Pulmonary artery endothelial cell (primary cell): ENCODE results near the gene ACE. TPM values are rescaled to one million over a fixed set of nuclear protein-coding genes. Genes with fewer than 3 reads are reported as not detected.

Source experiments
- DNase-seq: peaks from one replicate; pipeline ENCODE4 v3.0.0-alpha.2; 2011; ENCODE audit warnings: low read depth, low spot score
- total RNA-seq: library from RNA; depleted of rRNA; stranded (reverse); fragments of >200 nt; gene quantifications from 2 replicates; pipeline ENCODE4 v1.2.3, GENCODE V29; 2014

Gene ACE
- total RNA-seq, 1 donor from 2014 or later: 38.3 TPM

DNA sequence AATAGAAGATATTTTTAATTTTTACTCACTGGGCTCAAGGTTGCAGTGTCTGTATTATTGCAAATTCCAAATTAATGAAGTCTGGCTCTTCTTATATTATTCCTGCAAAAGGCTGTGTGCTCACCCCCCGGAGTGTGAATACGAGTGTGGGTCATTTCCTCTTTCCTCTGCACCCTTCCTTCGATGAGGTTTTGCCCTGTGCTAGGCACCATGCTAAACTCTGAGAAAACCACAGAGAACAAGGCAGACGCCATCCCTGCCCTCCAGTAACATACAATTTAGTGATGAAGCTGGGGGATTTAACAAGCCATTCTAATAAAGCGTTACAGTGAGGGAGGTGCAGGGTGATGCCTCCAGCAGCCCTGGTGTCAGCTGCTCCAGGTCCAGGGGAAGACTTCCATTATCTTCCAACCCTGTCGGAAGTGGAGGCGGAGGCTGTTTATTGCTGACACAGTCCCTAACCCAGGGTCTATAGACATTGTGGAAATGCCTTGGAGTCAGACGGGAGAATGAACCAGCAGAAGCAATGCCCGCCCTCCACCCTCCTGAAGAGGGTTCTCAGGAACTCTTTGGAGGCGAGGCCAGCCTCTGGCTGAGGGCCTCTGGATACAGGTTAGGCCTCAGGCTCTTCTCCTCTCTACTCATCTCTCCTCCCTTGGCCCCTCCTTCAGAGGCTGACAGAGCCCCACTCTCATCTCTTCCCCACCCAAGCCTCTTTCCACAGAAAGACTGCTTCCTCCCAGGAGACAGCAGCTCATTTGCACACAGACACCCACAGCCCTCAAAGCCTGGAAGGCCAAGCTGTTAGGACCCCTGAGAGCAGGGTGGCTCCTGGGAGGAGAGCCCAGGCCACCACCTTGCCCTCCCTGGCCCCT is 2.0 kb upstream of the ACE start:
- DNase-seq: no peak

DNA sequence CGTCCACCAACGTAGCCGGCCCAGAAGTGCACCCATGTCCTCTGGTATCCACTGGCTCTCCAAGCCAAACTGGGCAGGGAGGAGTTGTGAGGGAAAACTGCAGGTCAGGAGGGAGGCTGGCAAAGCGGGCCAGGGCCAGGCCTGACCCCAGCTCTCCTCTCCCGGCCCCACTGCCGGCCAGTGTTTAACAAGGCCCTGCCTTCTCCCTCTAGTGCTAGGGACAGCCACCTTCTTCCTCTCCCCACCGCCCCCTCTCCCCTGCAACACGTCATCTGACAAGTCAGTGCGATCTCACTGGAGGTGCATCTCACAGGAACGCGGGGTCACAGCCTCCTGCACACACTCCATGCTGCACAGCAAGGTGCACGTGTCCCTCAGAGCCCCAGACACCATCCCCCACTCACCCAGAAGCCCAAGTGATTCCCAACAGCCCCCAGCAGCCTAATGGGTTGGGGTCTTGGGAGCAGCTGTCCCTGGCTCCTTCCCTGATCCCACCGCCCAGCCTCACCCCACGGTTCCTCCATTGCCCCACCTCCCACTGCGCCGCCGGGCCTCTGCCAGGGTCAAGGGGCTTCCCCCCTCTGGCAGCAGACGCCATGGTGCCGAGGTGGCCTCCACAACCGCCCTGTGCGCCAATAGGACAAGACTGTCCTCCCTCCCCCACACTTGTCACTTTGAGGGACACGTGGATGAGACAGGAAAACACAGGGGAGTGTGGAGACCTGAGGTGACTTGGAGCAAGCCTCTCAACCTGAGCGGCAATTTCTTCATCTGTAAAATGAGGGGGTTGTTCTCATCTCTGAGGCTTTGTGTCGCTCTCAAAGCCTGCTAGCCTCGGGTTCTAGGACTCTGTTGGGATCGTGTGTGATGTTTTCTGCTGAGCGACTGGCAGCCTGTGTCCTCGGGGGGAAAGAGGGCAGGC is 1.1 kb upstream of the ACE start:
- DNase-seq: no peak

DNA sequence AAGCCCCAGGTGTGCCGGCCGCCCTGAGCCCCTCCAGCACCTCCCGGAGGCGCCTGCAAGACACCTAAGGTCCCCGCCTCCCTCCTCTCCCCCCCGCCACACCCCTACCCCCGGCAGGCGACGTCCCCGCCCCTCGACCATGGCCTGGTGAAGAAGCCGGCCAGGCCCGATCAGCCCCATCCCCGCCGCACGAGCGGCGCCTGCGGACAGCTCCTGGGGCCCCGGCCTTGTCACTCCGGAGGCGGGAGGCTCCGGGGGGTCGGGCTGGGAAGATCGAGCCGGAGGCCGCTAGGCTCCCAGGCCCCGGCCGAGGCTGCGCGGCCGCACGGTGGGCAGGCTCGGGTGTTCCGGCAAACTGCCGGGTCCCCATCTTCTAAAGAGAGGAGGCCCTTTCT is 405 bp upstream of the ACE start:
- no peak for DNase-seq

DNA sequence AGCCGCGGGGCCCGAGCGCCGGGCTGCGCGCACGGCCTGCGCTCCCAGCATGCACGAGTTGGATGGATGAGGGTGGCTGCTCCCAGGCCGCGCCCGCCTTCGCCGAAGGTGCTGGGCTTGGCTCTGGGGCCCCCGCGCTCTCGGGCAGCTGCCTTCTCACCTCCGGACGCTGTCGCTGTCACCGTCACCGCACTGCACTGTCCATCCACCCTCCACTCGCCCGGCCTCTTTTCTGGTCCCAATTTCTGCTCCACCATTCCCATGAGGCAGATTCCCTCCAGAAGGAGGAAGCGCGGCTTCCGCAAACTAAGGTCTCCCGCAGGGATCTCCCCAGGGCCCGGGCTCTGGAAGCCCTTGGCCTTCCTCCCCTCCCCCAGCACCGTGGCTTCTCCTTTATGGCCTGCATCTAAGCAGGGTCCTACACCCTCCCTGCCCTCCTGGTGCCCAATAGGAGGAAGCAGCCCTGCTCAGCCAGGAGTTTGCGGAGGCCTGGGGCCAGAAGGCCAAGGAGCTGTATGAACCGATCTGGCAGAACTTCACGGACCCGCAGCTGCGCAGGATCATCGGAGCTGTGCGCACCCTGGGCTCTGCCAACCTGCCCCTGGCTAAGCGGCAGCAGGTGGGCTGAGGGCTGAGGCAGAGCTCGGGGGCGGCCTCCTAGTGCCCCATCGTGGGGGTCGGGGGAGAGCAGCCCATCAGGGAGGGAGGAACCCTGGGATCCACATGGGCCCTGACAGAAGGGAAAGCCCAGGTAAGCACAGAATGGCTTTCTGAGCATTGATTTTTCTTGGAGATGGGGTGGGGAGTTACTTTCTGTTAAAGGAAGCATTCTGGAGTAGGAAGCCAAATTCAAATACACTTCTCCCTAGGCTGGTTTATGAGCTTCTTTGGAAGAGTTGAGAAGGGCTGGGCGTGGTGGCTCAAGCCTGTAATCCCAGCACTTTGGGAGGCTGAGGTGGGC is 899 bp downstream of the ACE start:
- DNase-seq: no peak

DNA sequence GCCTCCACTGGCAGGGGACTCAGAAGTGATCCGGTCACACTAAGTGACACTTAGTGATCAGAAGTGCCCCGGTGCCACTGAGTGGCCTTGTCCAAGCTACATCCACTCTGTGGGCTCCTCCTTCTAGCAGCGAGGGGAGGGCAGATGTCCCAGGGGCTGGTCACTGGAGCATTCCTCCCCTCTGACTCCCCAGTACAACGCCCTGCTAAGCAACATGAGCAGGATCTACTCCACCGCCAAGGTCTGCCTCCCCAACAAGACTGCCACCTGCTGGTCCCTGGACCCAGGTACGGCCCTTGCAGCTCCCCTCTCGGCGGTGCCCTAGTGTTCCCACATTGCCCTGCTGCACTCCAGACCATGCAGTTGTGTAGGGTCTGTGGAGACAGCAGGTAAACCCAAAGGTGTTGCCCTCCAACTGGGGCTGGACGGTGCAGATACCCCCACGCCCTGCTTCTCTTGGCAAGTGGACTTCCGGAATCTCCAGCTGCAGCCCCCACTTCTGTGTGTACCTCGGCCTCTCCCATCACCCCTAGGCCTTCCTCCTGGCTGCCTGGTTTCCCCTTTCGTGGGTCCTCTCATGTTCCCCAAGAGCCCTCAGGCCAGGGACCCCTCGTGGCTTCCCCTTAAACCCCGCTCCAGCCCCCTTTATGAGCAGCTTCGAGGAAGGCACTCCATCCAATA is 2.1 kb downstream of the ACE start:
- peak; percentile 70 for DNase-seq

DNA sequence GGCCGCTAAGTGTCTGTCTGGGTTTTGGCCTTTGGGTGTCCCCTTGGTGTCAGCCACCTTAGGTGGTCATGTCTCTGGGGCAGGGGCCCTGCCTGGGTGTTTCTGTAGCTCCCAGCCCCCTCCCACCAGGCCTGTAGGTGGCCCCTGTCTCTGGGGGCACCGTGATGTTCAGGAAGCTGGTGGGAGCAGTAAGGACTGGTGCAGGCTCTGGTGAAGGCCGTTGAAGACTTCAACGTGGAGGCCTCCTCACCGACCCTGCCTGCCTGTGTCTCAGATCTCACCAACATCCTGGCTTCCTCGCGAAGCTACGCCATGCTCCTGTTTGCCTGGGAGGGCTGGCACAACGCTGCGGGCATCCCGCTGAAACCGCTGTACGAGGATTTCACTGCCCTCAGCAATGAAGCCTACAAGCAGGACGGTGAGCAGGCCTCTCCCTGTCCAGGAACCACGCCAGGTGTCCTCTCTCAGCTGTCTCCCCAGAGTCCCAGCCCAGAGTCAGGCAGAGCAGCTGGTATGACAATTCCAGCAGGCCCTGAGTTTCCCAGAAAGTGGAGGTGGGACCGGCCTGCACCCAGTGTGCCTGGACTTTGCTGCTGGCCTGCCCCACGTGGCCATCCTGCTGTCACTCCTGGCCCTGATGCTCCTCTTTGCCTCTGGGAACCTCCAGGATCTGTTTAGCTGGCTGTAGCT is 2.8 kb downstream of the ACE start:
- DNase-seq: no peak

DNA sequence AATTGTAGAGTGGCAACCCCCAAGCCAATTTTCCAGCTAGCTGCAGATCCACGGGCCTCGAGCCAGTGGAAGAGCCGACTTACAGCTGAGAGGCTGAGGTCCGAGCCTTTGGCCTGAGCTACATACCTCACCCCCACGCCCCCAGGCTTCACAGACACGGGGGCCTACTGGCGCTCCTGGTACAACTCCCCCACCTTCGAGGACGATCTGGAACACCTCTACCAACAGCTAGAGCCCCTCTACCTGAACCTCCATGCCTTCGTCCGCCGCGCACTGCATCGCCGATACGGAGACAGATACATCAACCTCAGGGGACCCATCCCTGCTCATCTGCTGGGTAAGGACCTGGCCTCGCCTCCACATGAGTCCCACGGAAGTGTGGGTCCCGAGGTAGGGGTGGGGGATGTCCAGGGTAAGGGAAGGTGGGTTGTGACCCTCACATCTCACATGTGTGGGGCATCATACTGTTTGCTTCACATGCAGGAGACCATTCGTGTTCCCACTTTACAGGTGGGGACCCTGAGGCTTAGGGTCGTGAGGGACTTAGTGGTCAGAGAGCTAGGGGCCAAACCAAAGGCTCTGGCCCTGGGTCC is 3.4 kb downstream of the ACE start:
- DNase-seq: no peak

DNA sequence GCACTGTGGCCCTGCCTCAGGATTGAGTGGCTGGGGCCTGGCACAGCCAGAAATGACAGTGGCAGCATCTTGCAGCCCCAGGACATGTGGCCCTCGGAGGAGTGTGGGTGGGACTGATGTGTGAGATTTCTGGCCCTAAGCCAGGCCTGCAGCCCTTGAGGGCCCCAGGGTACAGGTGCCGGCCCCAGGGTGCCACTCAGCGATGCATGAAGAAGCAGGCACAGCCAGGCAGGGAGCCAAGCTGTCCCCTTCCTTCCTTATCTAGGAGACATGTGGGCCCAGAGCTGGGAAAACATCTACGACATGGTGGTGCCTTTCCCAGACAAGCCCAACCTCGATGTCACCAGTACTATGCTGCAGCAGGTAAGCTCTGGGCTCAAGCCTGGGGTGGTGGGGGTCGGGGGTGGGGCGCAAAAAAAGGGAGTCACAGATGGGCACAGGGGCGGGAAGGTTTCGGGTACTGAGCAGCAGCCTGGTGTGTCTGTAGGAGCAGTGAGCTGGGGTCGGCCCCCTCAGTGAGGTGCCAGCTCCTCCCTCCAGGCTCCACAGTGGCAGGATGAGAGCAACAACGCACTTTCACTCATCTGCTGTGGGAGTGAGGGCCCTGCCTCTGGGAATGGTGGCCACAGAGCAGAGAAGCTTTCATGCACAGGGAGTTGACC is 4.1 kb downstream of the ACE start:
- no peak for DNase-seq

DNA sequence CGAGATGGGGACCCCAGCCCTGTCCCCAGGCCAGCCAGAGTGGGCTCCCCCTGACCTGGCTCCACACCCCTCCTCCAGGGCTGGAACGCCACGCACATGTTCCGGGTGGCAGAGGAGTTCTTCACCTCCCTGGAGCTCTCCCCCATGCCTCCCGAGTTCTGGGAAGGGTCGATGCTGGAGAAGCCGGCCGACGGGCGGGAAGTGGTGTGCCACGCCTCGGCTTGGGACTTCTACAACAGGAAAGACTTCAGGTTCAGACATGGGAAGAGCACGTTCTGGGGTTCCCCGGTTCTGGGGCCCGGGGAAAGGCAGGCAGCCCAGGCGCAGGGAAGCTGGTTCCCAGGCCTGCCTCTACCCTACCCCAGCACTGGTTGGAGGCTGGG is 4.6 kb downstream of the ACE start:
- no peak for DNase-seq

DNA sequence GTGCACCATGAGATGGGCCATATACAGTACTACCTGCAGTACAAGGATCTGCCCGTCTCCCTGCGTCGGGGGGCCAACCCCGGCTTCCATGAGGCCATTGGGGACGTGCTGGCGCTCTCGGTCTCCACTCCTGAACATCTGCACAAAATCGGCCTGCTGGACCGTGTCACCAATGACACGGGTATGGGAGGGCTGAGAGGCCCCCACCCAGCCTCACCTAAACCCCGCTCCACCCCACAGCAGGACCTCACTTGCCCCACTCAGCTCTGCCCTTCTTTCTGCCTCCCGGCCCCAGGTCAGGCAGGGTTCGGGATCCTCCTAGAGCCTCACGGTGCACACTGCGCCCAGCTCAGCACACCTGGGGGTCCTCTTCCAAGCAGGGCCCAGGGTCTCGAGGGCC is 5.6 kb downstream of the ACE start:
- no peak for DNase-seq

DNA sequence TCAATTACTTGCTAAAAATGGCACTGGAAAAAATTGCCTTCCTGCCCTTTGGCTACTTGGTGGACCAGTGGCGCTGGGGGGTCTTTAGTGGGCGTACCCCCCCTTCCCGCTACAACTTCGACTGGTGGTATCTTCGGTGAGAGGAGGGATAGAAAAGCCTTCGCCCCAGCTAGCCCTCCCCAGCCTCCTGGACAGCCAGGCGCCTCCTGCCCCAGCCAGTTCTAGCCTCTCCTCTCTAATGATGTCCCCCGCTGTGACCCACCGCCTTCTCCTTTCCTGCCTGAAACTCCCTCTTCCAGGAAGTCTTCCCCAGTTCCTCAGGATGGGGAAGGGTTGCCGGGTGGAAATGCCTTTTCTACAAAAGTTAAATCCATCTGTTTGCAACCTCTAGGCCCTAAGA is 6.2 kb downstream of the ACE start:
- DNase-seq: no peak

DNA sequence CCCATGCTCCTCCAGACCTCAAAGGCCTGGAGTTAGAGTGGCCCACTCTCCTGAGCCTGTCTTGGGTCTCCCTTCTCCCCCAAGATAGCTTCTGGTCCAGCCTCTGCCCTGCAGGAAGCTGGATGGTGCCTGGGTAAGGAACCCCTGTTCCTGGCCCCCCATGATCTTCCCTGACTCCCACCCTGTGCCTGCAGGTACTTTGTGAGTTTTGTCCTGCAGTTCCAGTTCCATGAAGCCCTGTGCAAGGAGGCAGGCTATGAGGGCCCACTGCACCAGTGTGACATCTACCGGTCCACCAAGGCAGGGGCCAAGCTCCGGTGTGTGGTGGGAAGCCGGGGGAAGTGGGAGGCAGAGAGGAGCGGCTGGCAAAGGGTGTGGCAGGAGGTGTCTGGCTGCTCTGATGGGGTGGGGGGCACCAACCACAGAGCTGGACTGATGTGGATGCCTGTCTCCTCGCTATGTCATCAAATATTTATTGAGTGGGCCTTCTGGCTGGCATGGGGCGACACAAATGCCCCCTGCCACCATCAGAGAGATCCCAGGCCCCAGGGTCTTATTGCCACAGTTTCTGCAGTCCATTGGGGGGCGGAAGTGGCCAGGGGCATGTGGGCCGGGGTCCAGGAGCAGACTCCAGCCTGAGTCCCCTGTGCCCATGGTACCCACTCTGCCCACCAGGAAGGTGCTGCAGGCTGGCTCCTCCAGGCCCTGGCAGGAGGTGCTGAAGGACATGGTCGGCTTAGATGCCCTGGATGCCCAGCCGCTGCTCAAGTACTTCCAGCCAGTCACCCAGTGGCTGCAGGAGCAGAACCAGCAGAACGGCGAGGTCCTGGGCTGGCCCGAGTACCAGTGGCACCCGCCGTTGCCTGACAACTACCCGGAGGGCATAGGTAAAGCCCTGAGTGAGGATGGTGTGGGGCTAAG is 7.1 kb downstream of the ACE start:
- DNase-seq: no peak

DNA sequence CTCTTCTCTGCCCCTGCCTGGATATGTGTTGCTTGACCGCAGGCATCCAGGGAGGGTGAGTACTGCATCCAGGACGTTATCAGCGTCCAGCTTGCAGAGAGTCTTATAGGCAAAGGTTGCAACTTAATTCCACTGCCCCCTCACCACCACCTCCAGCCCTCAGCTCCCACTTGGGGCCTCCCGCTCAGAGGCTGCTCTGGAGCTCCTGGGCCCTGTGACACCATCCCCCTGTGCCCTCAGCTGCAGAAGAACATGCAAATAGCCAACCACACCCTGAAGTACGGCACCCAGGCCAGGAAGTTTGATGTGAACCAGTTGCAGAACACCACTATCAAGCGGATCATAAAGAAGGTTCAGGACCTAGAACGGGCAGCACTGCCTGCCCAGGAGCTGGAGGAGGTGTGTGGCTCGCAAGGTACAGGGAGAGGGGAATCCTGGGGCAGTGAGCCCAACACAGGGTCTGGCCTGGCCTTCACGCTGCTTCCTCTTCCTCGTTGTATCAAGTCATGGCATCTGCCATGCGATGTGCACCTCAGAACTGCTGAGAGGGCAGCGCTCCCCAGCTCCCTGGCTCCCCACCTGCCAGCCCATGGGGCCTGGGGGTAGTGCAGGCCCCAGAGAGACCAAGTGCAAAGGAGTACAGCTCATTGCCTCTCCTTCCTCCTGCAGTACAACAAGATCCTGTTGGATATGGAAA is 9.6 kb downstream of the ACE start:
- DNase-seq: no peak

DNA sequence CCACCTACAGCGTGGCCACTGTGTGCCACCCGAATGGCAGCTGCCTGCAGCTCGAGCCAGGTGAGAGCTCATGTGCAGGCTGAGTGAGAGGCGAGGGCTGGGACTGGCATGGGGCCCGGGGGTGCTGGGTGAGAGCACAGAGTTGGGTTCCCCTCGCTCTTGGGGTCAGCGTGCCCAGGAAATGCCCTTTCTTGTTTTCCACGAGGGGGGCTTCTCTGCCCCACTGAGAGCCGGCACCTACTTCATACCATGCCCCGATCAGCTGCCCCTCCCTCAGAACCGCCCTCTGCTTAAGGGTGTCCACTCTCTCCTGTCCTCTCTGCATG is 10.1 kb downstream of the ACE start:
- no peak for DNase-seq

DNA sequence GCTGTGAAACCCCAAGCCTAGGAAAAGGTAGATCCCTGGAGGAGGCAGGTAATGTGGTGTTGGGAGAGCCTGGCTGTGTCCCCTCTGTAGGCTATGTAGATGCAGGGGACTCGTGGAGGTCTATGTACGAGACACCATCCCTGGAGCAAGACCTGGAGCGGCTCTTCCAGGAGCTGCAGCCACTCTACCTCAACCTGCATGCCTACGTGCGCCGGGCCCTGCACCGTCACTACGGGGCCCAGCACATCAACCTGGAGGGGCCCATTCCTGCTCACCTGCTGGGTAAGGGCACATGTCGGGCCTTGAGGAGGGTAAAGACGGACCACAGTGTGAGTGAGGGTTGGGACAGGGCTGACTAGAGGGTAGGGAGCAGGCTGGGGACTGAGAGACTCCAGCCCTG is 12.0 kb downstream of the ACE start:
- DNase-seq: no peak

DNA sequence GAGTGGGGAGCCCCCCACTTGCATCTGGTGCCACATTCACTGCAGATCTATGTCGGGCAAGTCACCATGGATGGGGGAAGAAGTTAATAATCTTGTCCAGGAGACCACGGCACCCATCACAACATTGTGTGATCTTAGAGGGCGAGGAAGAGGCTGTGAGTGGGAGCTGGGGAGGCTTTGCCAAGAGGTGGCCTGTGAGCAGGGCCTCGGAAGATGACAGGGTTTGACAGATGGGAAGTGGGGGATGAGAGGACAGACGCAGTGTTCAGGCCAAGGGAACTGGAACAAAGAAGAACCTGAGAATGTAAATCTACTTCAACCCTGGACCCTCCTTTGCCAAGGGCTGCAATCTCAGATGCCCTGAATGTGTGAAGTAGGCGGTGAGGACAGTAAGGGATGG is 12.4 kb downstream of the ACE start:
- no peak for DNase-seq

DNA sequence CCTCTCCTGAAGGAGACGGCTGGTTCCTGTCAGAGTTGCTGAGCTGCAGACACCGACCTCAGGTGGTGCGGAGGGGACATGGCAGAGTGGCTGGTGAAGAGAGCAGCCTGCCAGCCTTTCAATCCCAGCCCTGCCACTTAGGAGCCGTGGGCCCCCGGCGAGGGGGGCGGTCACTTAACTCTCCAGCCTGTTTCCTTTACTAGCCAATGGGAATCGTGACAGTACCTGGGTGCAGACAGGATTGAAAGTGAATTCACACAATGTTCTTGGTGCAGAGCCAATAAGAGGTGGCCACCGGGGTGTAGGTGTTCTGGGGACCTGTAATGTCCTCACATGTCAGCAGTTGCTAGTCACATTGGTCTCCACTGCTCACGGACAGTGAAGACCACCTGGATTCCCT is 13.5 kb downstream of the ACE start:
- DNase-seq: no peak
